Endothelial cell of umbilical vein (primary cell): ENCODE data around the gene MPZL2. TPM values are rescaled to one million over a fixed set of nuclear protein-coding genes. Genes with fewer than 3 reads are reported as not detected.

Source experiments
- BruUV-seq: library from RNA; stranded (reverse); fragments of 400-500 nt; replicated peaks from 2 replicates; lab custom pipeline; 2021; lab: Mats Ljungman, UMichigan
- CTCF ChIA-PET: fragments of 300-600, 350-600 bp; sonication (Branson Sonifier 250); formaldehyde crosslinking; loops from one replicate; lab custom pipeline; 2021; ENCODE audit warnings: antibody characterized with exemption, inconsistent platforms; lab: Charles Lee
- POLR2A ChIA-PET: fragments of 300-600, 350-600 bp; sonication (Branson Sonifier 250); formaldehyde crosslinking; loops from one replicate; lab custom pipeline; 2021; ENCODE audit warnings: antibody characterized with exemption, inconsistent platforms; lab: Charles Lee
- DNase-seq: peaks from one replicate; pipeline ENCODE4 v3.0.0-alpha.2; 2011; ENCODE audit warnings: low read depth, low spot score
- FAIRE-seq: peaks from 2 replicates; lab custom pipeline; 2011; peaks lifted over from hg19 to GRCh38; lab: Jason Lieb, UNC
- H2AFZ ChIP-seq: 2 replicates; pipeline ENCODE4 v1.6.0; 2012; ENCODE audit warnings: low read depth, low read length, control low read depth, inconsistent platforms
- H3K27ac ChIP-seq: 2 replicates; pipeline ENCODE4 v1.5.1; 2011; ENCODE audit warnings: low read depth, mild to moderate bottlenecking, control low read depth, low read length, moderate library complexity; ENCODE audit not compliant: insufficient read depth
- H3K27me3 ChIP-seq, 2 experiments: 2 replicates each; pipeline versions ENCODE4 v1.6.0 to v1.6.1; 2011; ENCODE audit warnings: low read length in 2 of 2, mixed read lengths in 1 of 2; ENCODE audit not compliant: control insufficient read depth in 2 of 2, insufficient read depth in 2 of 2
- H3K36me3 ChIP-seq, 2 experiments: 2 replicates in 1 of 2; 3 replicates in 1 of 2; pipeline ENCODE4 v1.5.1; 2011; ENCODE audit warnings: low read length in 2 of 2, mild to moderate bottlenecking in 1 of 2, moderate library complexity in 1 of 2; ENCODE audit not compliant: control insufficient read depth in 2 of 2, insufficient read depth in 2 of 2; ENCODE audit errors: extremely low read depth in 1 of 2
- H3K4me1 ChIP-seq: 3 replicates; pipeline ENCODE4 v1.5.1; 2011; ENCODE audit warnings: mild to moderate bottlenecking, low read length; ENCODE audit not compliant: control insufficient read depth, insufficient read depth; ENCODE audit errors: extremely low read depth
- H3K4me2 ChIP-seq: 2 replicates; pipeline ENCODE4 v1.6.1; 2011; ENCODE audit warnings: low read length, control low read depth, mixed read lengths; ENCODE audit not compliant: insufficient read depth
- H3K4me3 ChIP-seq, 3 experiments: fragments of 200-600 bp in 1 of 3; sonication (generic), shearing (Covaris generic) in 1 of 3; replicated peaks in 1 of 3; 2 replicates each; pipeline ENCODE4 v1.5.1; 2011 to 2016; ENCODE audit warnings: control low read depth in 3 of 3, low read length in 3 of 3, mild to moderate bottlenecking in 2 of 3, inconsistent platforms in 1 of 3, low read depth in 1 of 3, moderate library complexity in 1 of 3; ENCODE audit not compliant: insufficient read depth in 1 of 3
- H3K79me2 ChIP-seq: 2 replicates; pipeline ENCODE4 v1.6.0; 2012; ENCODE audit warnings: low read length, inconsistent platforms; ENCODE audit not compliant: control insufficient read depth, insufficient read depth
- H3K9ac ChIP-seq: replicated peaks from 2 replicates; pipeline ENCODE3; 2011; ENCODE audit warnings: low read length, control low read depth; ENCODE audit not compliant: insufficient read depth; ENCODE audit errors: extremely low read depth
- H3K9me1 ChIP-seq: replicated peaks from 3 replicates; pipeline ENCODE4 v1.6.0; 2011; ENCODE audit warnings: mild to moderate bottlenecking, low read length; ENCODE audit not compliant: control insufficient read depth, insufficient read depth; ENCODE audit errors: extremely low read depth
- H3K9me3 ChIP-seq: replicated peaks from 2 replicates; pipeline ENCODE4 v1.5.1; 2012; ENCODE audit warnings: low read length, inconsistent platforms; ENCODE audit not compliant: control insufficient read depth, insufficient read depth
- H4K20me1 ChIP-seq: replicated peaks from 2 replicates; pipeline ENCODE3; 2011; ENCODE audit warnings: mild to moderate bottlenecking, low read length; ENCODE audit not compliant: control insufficient read depth, insufficient read depth; ENCODE audit errors: extremely low read depth
- CTCF ChIP-seq, 2 donors: IDR thresholded peaks; 1 replicate in 1 of 2; 2 replicates in 1 of 2; pipeline ENCODE4 v1.5.1; 2011; ENCODE audit warnings: low read length in 2 of 2, mild to moderate bottlenecking in 2 of 2, moderate library complexity in 2 of 2, control low read depth in 1 of 2, inconsistent platforms in 1 of 2, low read depth in 1 of 2; ENCODE audit not compliant: insufficient read depth in 1 of 2; ENCODE audit errors: extremely low read depth in 1 of 2
- EZH2 ChIP-seq: IDR thresholded peaks from 2 replicates; pipeline ENCODE4 v1.6.1; 2012; ENCODE audit warnings: borderline replicate concordance, low read depth, mild to moderate bottlenecking, moderate library complexity, low read length, inconsistent platforms; ENCODE audit not compliant: severe bottlenecking
- FOS ChIP-seq: IDR thresholded peaks from 2 replicates; pipeline ENCODE4 v1.6.1; 2011; ENCODE audit warnings: mild to moderate bottlenecking, low read length, moderate library complexity, borderline replicate concordance; ENCODE audit not compliant: insufficient read depth
- GATA2 ChIP-seq: IDR thresholded peaks from 2 replicates; pipeline ENCODE4 v1.7.0; 2011; ENCODE audit warnings: low read depth, mild to moderate bottlenecking, moderate library complexity, mixed read lengths, low read length; ENCODE audit not compliant: insufficient read length, insufficient read depth
- JUN ChIP-seq: IDR thresholded peaks from 2 replicates; pipeline ENCODE4 v1.6.1; 2011; ENCODE audit warnings: borderline replicate concordance, low read depth; ENCODE audit not compliant: insufficient read length, insufficient read depth
- MAX ChIP-seq: IDR thresholded peaks from 2 replicates; pipeline ENCODE4 v1.6.1; 2011; ENCODE audit not compliant: insufficient read depth, insufficient read length
- MYC ChIP-seq: IDR thresholded peaks from one replicate; pipeline ENCODE4 v1.6.1; 2011; ENCODE audit warnings: mild to moderate bottlenecking, low read depth, low read length
- POLR2A ChIP-seq: IDR thresholded peaks from 2 replicates; pipeline ENCODE4 v1.6.1; 2012; ENCODE audit warnings: low read depth, mild to moderate bottlenecking, control low read depth, low read length
- POLR2AphosphoS5 ChIP-seq: IDR thresholded peaks from 2 replicates; pipeline ENCODE4 v1.6.1; 2012; ENCODE audit warnings: low read depth, mild to moderate bottlenecking, control low read depth, low read length, moderate library complexity; ENCODE audit not compliant: insufficient read depth
- dilution Hi-C: fragments of 300-500 bp; cut with MboI; formaldehyde crosslinking; loops from one replicate; pipeline ENCODE4 v1.15.0; 2019; ENCODE audit warnings: low sequenced_read_pairs; ENCODE audit not compliant: extremely low pct_ligation_motif_present
- intact Hi-C: fragments of 100-400 bp; cut with micrococcal nuclease; formaldehyde crosslinking; loops from one replicate; pipeline ENCODE4 v1.10.0; 2022
- polyA plus RNA-seq, 4 experiments: library from polyadenylated mRNA; depleted of rRNA in 3 of 4; stranded (reverse) in 3 of 4; unstranded in 1 of 4; fragments of >200 nt; gene quantifications; 2 replicates each; pipeline versions ENCODE4 v1.2.1 to v1.2.3, GENCODE V29; 2011 to 2012; ENCODE audit warnings: missing spikeins in 1 of 4
- total RNA-seq: library from RNA; stranded (reverse); gene quantifications from 2 replicates; pipeline ENCODE4 v1.2.3, GENCODE V29; 2021

The MPZL2 gene
- total and polyA plus RNA-seq, 2 donors (not counting 3 experiments of a cell fraction or from before 2014, with no cell fraction given), result 21.0 to 49.5 TPM

GRCh38 chr11:118294053-118294452 is 30.0 kb upstream of the MPZL2 start:
- H3K4me2 ChIP-seq, result no peak overlapping the region
- TF ChIP-seq GATA2, result no peak
- TF ChIP-seq EZH2, result no peak
- TF ChIP-seq POLR2AphosphoS5, result no peak
- TF ChIP-seq MYC, result no peak
- TF ChIP-seq POLR2A, result no peak
- no peak for TF ChIP-seq CTCF (IDR thresholded peaks at IDR 0.05; ENCODE audit: extremely low read depth in 1 of 2, insufficient read depth in 1 of 2, low read depth in 1 of 2, low read length in 2 of 2)
- TF ChIP-seq FOS, result no peak
- TF ChIP-seq MAX, result no peak
- no peak for TF ChIP-seq JUN
- no TSS peak for BruUV-seq
- H3K36me3 ChIP-seq, result no peaks in the 10 kb centered on the region
- no peaks in the 10 kb centered on the region for H3K27me3 ChIP-seq
- H2AFZ ChIP-seq, result no peak overlapping the region
- ChIA-PET POLR2A (no interaction called here), CTCF (interaction anchor here (1.5 to 2.7 kb wide), 2 partner anchors 92 to 95 kb away, joined by 3 to 53 read pairs; no protein-coding TSS in a partner anchor)
- no peak for DNase-seq
- intact Hi-C loops, result loop anchor here (2.0 to 5.0 kb wide), 2 partner anchors 59 to 273 kb away; partner anchors contain the start of gene IFT46
- H3K79me2 ChIP-seq, result no peaks in the 10 kb centered on the region
- no peaks in the 10 kb centered on the region for H3K4me1 ChIP-seq
- no peaks in the 10 kb centered on the region for H3K9me1 ChIP-seq
- H3K9me3 ChIP-seq, result no peaks in the 10 kb centered on the region
- no peak overlapping the region for H3K4me3 ChIP-seq
- H3K9ac ChIP-seq, result no peak overlapping the region
- dilution Hi-C loops, result no loop called here
- peak; percentile 12 for FAIRE-seq
- no peak overlapping the region for H3K27ac ChIP-seq
- H4K20me1 ChIP-seq, result no peaks in the 10 kb centered on the region
